ENCODE results near the gene TET2. TPM values are rescaled to one million over a fixed set of nuclear protein-coding genes. Genes with fewer than 3 reads are reported as not detected.

The TET2 gene

DNA sequence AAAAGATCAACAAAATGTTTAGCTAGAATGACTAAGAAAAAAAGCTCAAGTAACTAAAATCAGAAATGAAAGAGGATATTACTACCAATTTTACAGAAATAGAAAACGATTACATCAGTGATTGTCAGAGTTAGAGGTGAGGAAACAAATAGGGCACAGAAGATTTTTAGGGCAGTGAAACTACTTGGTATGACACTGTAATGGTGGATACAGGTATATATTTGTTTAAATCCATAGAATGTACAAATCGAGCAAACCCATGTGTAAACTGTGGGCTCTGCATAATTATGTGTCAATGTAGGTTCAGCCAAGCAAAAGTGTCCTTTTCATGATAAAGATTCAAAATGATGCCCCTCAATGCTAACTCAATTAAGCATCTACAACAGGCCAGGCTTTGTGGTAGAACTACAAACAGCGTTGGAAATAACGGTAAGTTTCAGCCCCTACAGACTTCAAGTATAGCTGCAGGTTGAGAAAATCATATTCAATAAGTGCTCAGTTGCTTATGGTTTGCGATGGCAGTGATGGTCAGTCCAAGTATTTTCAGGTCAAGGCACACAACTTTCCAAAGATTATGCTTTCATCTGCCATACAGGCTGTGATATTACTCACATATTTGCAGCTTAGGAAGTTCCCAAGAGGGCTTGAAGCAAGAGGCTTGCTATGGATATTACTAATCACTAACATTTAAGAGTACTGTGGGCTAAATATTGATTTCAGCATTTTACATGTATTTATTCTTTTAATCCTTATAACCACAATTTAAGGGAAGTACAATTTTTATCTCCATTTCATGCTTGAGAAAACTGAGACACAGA is 158.6 kb downstream of the TET2 start:
- no peaks in the 10 kb centered on the region for H3K4me1 ChIP-seq (ENCODE audit: control insufficient read depth, insufficient read depth, low read length)
- no peak overlapping the region for H3K4me2 ChIP-seq (ENCODE audit: low read length)
- H3K36me3 ChIP-seq (ENCODE audit: insufficient read depth, low read length) = no peaks in the 10 kb centered on the region
- no peaks in the 10 kb centered on the region for H3K27me3 ChIP-seq (ENCODE audit: control insufficient read depth, insufficient read depth, low read length)
- H3K9me3 ChIP-seq (replicated peaks; ENCODE audit: low read length) = no peaks in the 10 kb centered on the region
- no peak overlapping the region for H3K9ac ChIP-seq (ENCODE audit: low read depth, low read length)
- H3K4me3 ChIP-seq (ENCODE audit: low read length) = no peak overlapping the region

GRCh38 chr4:105306158-105306781 is 159.6 kb downstream of the TET2 start:
- Histone ChIP-seq H3K4me3 (ENCODE audit: low read length) (no peak overlapping the region), H3K9ac (ENCODE audit: low read depth, low read length) (no peak overlapping the region)

GRCh38 chr4:105306820-105307219 is 160.1 kb downstream of the TET2 start:
- Histone ChIP-seq H3K4me2 (ENCODE audit: low read length) (no peak overlapping the region), H3K4me3 (ENCODE audit: low read length) (no peak overlapping the region), H3K9ac (ENCODE audit: low read depth, low read length) (no peak overlapping the region), H3K9me3 (replicated peaks; ENCODE audit: low read length) (no peaks in the 10 kb centered on the region), H3K4me1 (ENCODE audit: control insufficient read depth, insufficient read depth, low read length) (no peaks in the 10 kb centered on the region), H3K36me3 (ENCODE audit: insufficient read depth, low read length) (no peaks in the 10 kb centered on the region), H3K27me3 (ENCODE audit: control insufficient read depth, insufficient read depth, low read length) (no peaks in the 10 kb centered on the region)

More at GRCh38 chr4:105306158-105306781, 159.6 kb downstream of the TET2 start:
- Histone ChIP-seq H3K4me1 (ENCODE audit: control insufficient read depth, insufficient read depth, low read length) (no peaks in the 10 kb centered on the region), H3K36me3 (ENCODE audit: insufficient read depth, low read length) (no peaks in the 10 kb centered on the region), H3K9me3 (replicated peaks; ENCODE audit: low read length) (no peaks in the 10 kb centered on the region), H3K27me3 (ENCODE audit: control insufficient read depth, insufficient read depth, low read length) (no peaks in the 10 kb centered on the region), H3K4me2 (ENCODE audit: low read length) (no peak overlapping the region)

DNA sequence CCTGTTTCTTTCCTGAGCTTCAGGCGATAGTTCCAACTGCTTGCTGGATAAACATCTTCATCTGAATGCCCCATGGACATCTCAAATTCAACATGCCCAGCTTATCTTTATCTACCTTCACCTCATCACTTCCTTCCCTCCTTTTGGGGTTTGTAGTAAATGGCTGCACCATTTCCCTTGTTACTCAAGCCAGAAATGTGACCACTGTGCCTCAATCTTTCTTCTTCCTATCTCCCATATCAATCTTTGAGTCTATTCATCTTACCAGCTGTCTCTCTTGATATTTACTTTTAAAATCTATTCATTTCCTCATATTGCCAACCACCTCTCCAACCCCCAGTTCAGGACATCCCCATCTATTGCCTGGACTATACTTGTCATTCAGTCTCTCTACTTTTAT is 171.8 kb downstream of the TET2 start:
- H3K36me3 ChIP-seq (ENCODE audit: insufficient read depth, low read length) = no peaks in the 10 kb centered on the region
- H3K4me2 ChIP-seq (ENCODE audit: low read length) = no peak overlapping the region
- no peaks in the 10 kb centered on the region for H3K9me3 ChIP-seq (replicated peaks; ENCODE audit: low read length)
- H3K27me3 ChIP-seq (ENCODE audit: control insufficient read depth, insufficient read depth, low read length) = no peaks in the 10 kb centered on the region
- H3K4me3 ChIP-seq (ENCODE audit: low read length) = no peak overlapping the region
- no peaks in the 10 kb centered on the region for H3K4me1 ChIP-seq (ENCODE audit: control insufficient read depth, insufficient read depth, low read length)
- H3K9ac ChIP-seq (ENCODE audit: low read depth, low read length) = no peak overlapping the region

- no peak overlapping the region for H3K9ac ChIP-seq (ENCODE audit: low read depth, low read length)
- no peak overlapping the region for H3K4me2 ChIP-seq (ENCODE audit: low read length)
- no peaks in the 10 kb centered on the region for H3K27me3 ChIP-seq (ENCODE audit: control insufficient read depth, insufficient read depth, low read length)
- H3K36me3 ChIP-seq (ENCODE audit: insufficient read depth, low read length) = no peaks in the 10 kb centered on the region
- H3K4me3 ChIP-seq (ENCODE audit: low read length) = no peak overlapping the region
- no peaks in the 10 kb centered on the region for H3K4me1 ChIP-seq (ENCODE audit: control insufficient read depth, insufficient read depth, low read length)
- no peaks in the 10 kb centered on the region for H3K9me3 ChIP-seq (replicated peaks; ENCODE audit: low read length)
Observed at GRCh38 chr4:105327222-105327621, 180.5 kb downstream of the TET2 start.

GRCh38 chr4:105327956-105328355 is 181.3 kb downstream of the TET2 start:
- no peaks in the 10 kb centered on the region for H3K27me3 ChIP-seq (ENCODE audit: control insufficient read depth, insufficient read depth, low read length)

GRCh38 chr4:105329081-105329480 is 182.4 kb downstream of the TET2 start:
- H3K4me2 ChIP-seq (ENCODE audit: low read length) = no peak overlapping the region
- H3K4me3 ChIP-seq (ENCODE audit: low read length) = no peak overlapping the region
- no peaks in the 10 kb centered on the region for H3K9me3 ChIP-seq (replicated peaks; ENCODE audit: low read length)
- H3K36me3 ChIP-seq (ENCODE audit: insufficient read depth, low read length) = no peaks in the 10 kb centered on the region
- H3K9ac ChIP-seq (ENCODE audit: low read depth, low read length) = no peak overlapping the region
- no peaks in the 10 kb centered on the region for H3K4me1 ChIP-seq (ENCODE audit: control insufficient read depth, insufficient read depth, low read length)
- no peaks in the 10 kb centered on the region for H3K27me3 ChIP-seq (ENCODE audit: control insufficient read depth, insufficient read depth, low read length)

More at GRCh38 chr4:105327956-105328355, 181.3 kb downstream of the TET2 start:
- H3K4me3 ChIP-seq (ENCODE audit: low read length) = no peak overlapping the region
- no peaks in the 10 kb centered on the region for H3K36me3 ChIP-seq (ENCODE audit: insufficient read depth, low read length)
- no peaks in the 10 kb centered on the region for H3K4me1 ChIP-seq (ENCODE audit: control insufficient read depth, insufficient read depth, low read length)
- no peak overlapping the region for H3K4me2 ChIP-seq (ENCODE audit: low read length)
- no peak overlapping the region for H3K9ac ChIP-seq (ENCODE audit: low read depth, low read length)
- no peaks in the 10 kb centered on the region for H3K9me3 ChIP-seq (replicated peaks; ENCODE audit: low read length)

Small RNA genes lying within 50 kb of the gene (small RNA-seq; reads per million reads assigned to genes)
- gene RF00322 (not detected), gene RN7SL89P (not detected)

Measured in skeletal muscle satellite cell (primary cell).